ENCODE measurements around the gene RARG.

- TF ChIP-seq NR2C2 (CRISPR knock-in tag; IDR thresholded peaks at IDR 0.05) (no peak), PRRX2 (CRISPR knock-in tag; IDR thresholded peaks at IDR 0.05) (no peak), ATF6 (CRISPR knock-in tag; IDR thresholded peaks at IDR 0.05) (no peak), ATF1 (CRISPR knock-in tag; IDR thresholded peaks at IDR 0.05) (no peak)
Measured at GRCh38 chr12:53226815-53227214, 5.2 kb downstream of the RARG start.
